ENCODE data around the gene SYNE2. TPM values are rescaled to one million over a fixed set of nuclear protein-coding genes. Genes with fewer than 3 reads are reported as not detected.

Gene SYNE2
- total and polyA plus RNA-seq, 2 of the 8 experiments (the other 6 are each of a cell fraction or from before 2014, with no cell fraction given) = 32.6 to 46.1 TPM

GRCh38 chr14:64272019-64272418, 419.2 kb downstream of the SYNE2 start:
- Histone ChIP-seq H3K23ac (ENCODE audit: insufficient read length) (no peak overlapping the region), H3K14ac (ENCODE audit: insufficient read length) (no peak overlapping the region), H4K91ac (replicated peaks; ENCODE audit: insufficient read length, low read length) (no peak overlapping the region), H3K4me2 (ENCODE audit: insufficient read depth in 1 of 2, low read depth in 2 of 2, low read length in 2 of 2) (no peak overlapping the region), H3K56ac (replicated peaks; ENCODE audit: insufficient read length, low read depth, low read length) (no peak overlapping the region), H2BK12ac (ENCODE audit: low read depth, low read length) (no peak overlapping the region), H3K27ac (ENCODE audit: low read depth, low read length) (no peak overlapping the region), H3K4ac (replicated peaks; ENCODE audit: insufficient read length, low read depth, low read length) (no peak overlapping the region), H3K9ac (replicated peaks in 1 of 4; ENCODE audit: extremely low read depth in 1 of 4, low read depth in 3 of 4, low read length in 3 of 4) (no peak overlapping the region), H4K8ac (ENCODE audit: extremely low read depth, insufficient read depth, low read length) (no peak overlapping the region), H2AFZ (ENCODE audit: low read length) (no peak overlapping the region), H2BK20ac (ENCODE audit: low read length) (no peak overlapping the region), H3K27me3 (replicated peaks in 1 of 4; ENCODE audit: control insufficient read depth in 3 of 4, extremely low read depth in 1 of 4, insufficient read depth in 3 of 4, low read length in 3 of 4) (peaks cover 0 to 1% (median 0%) of the 10 kb centered on the region in 4 experiments; a peak in 1 of 7 replicates), H2BK15ac (ENCODE audit: low read length) (no peak overlapping the region), H3K79me1 (ENCODE audit: low read depth, low read length) (no peaks in the 10 kb centered on the region), H3K4me1 (replicated peaks in 1 of 4; ENCODE audit: control insufficient read depth in 3 of 4, insufficient read depth in 4 of 4, low read length in 3 of 4) (no peaks in the 10 kb centered on the region), H4K20me1 (replicated peaks in 1 of 2; ENCODE audit: control insufficient read depth in 1 of 2, insufficient read depth in 2 of 2, low read length in 2 of 2) (no peaks in the 10 kb centered on the region), H3K79me2 (ENCODE audit: control insufficient read depth in 1 of 2, insufficient read depth in 2 of 2, low read length in 2 of 2) (no peaks in the 10 kb centered on the region), H3K23me2 (ENCODE audit: low read depth, low read length) (no peaks in the 10 kb centered on the region), H2AK5ac (ENCODE audit: low read depth, low read length) (no peak overlapping the region), H3K4me3 (ENCODE audit: extremely low read depth in 1 of 4, insufficient read depth in 2 of 4, low read depth in 3 of 4, low read length in 4 of 4) (no peak overlapping the region), H2BK120ac (replicated peaks; ENCODE audit: low read depth, low read length) (no peak overlapping the region), H3K18ac (ENCODE audit: extremely low read depth, low read length) (no peak overlapping the region), H3K36me3 (ENCODE audit: control insufficient read depth in 2 of 4, insufficient read depth in 4 of 4, low read length in 3 of 4) (no peaks in the 10 kb centered on the region), H4K5ac (ENCODE audit: insufficient read length, low read depth, low read length) (no peak overlapping the region), H2BK5ac (ENCODE audit: low read depth, low read length) (no peak overlapping the region), H3K9me3 (ENCODE audit: insufficient read depth in 2 of 2, low read depth in 1 of 2, low read length in 1 of 2) (no peaks in the 10 kb centered on the region)
- ChIA-PET CTCF (ENCODE audit: partially characterized antibody) (interaction anchor here (1.0 to 2.2 kb wide), 4 partner anchors 12 to 46 kb away, joined by 3 to 7 read pairs (median 3); no protein-coding TSS in a partner anchor), POLR2A (ENCODE audit: partially characterized antibody) (no interaction called here)
- FAIRE-seq (no peak), DNase-seq (ENCODE audit: low read depth in 1 of 2, low spot score in 2 of 2) (no peak)
- TF ChIP-seq ATF2 (IDR thresholded peaks at IDR 0.05; ENCODE audit: low read length) (no peak), JUN (IDR thresholded peaks at IDR 0.05; ENCODE audit: low read depth, low read length) (no peak), POU5F1 (IDR thresholded peaks at IDR 0.05; ENCODE audit: low read depth, low read length) (no peak), BACH1 (IDR thresholded peaks at IDR 0.05; ENCODE audit: low read length) (no peak), KDM1A (IDR thresholded peaks at IDR 0.05; ENCODE audit: borderline replicate concordance, low read length) (no peak), CBX8 (IDR thresholded peaks at IDR 0.05; ENCODE audit: borderline replicate concordance, low read depth, low read length) (no peak), RAD21 (IDR thresholded peaks at IDR 0.05 in 1 of 2, conservative IDR thresholded peaks at IDR 0.05 in 1 of 2; ENCODE audit: low read depth in 2 of 2, low read length in 2 of 2) (no peak), EGR1 (IDR thresholded peaks at IDR 0.05; ENCODE audit: borderline replicate concordance, low read depth, low read length) (no peak), YY1 (IDR thresholded peaks at IDR 0.05; ENCODE audit: low read depth, low read length) (no peak), GABPA (IDR thresholded peaks at IDR 0.05; ENCODE audit: borderline replicate concordance, insufficient read depth, low read length) (no peak), GTF2F1 (IDR thresholded peaks at IDR 0.05; ENCODE audit: borderline replicate concordance, low read depth, low read length) (no peak), ATF3 (IDR thresholded peaks at IDR 0.05; ENCODE audit: insufficient read depth, low read depth, low read length) (no peak), SIX5 (IDR thresholded peaks at IDR 0.05; ENCODE audit: low read depth, low read length) (no peak), SP1 (IDR thresholded peaks at IDR 0.05; ENCODE audit: low read depth, low read length) (no peak)

Measured in H1 (cell line).